ENCODE measurements around the gene VIPR2.

GRCh38 chr7:159004411-159004810 lies 140.3 kb downstream of the VIPR2 start:
- TF ChIP-seq CTCF (IDR thresholded peaks at IDR 0.05) (no peak), POLR2A (IDR thresholded peaks at IDR 0.05) (no peak)
